Pancreas (tissue), 10 donors: ENCODE measurements around the gene LRIG1. TPM values are rescaled to one million over a fixed set of nuclear protein-coding genes. Genes with fewer than 3 reads are reported as not detected.

ENCODE experiments used
- ATAC-seq, 4 donors: fragments of 200-7000 bp; cut with Tn5 transposase; one replicate each; pipeline versions ENCODE4 v1.8.0 to v1.9.1; 2020; ENCODE audit warnings: mild to moderate bottlenecking in 4 of 4, moderate library complexity in 4 of 4
- DNase-seq, 6 donors: peaks; one replicate each; pipeline ENCODE4 v3.0.0-alpha.2; 2020
- FAIRE-seq: peaks from 2 replicates; lab custom pipeline; 2012; peaks lifted over from hg19 to GRCh38; lab: Jason Lieb, UNC
- H3K27ac ChIP-seq, 4 donors: fragments of 200-600 bp; sonication (generic); 1 replicate in 3 of 4; 2 replicates in 1 of 4; pipeline versions ENCODE4 v1.5.0 to v1.8.0; 2020
- H3K27me3 ChIP-seq, 4 donors: fragments of 200-600 bp; one replicate each; pipeline ENCODE4 v1.8.0; 2021
- H3K36me3 ChIP-seq, 3 donors: fragments of 200-600 bp; sonication (generic) in 1 of 3; one replicate each; pipeline versions ENCODE4 v1.5.0 to v1.8.0; 2020 to 2021
- H3K4me1 ChIP-seq, 3 donors: fragments of 200-600 bp; one replicate each; pipeline ENCODE4 v1.8.0; 2021
- H3K4me3 ChIP-seq, 4 donors: fragments of 200-600 bp; sonication (generic) in 2 of 4; one replicate each; pipeline versions ENCODE4 v1.5.0 to v1.8.0; 2020 to 2021
- H3K9me3 ChIP-seq, 4 donors: fragments of 200-600 bp; one replicate each; pipeline ENCODE4 v1.8.0; 2021
- WGBS, 2 donors: extraction: QIAGEN DNeasy Blood & Tissue Kit; methylation state at CpG; one replicate each; pipeline ENCODE4 v1.1.7; 2013; 5-methylcytosine and 5-hydroxymethylcytosine counted together
- intact Hi-C, 3 donors: fragments of 100-400 bp; cut with DNase I; formaldehyde crosslinking; loops; one replicate each; pipeline versions ENCODE4 v1.11.1 to v1.14.2; 2022
- polyA plus RNA-seq, 2 donors: library from polyadenylated mRNA; stranded (reverse); fragments of 200-250 nt; gene quantifications; one replicate each; pipeline ENCODE4 v1.2.3, GENCODE V29; 2013
- total RNA-seq, 6 donors: library from RNA; stranded (reverse); fragmentation: NEBNext Ultra II Directional in 4 of 6; extraction: Animal tissue kit (Norgen Biotek cat#: 25700) in 4 of 6; gene quantifications; one replicate each; pipeline versions ENCODE4 v1.2.1 to v1.2.4, GENCODE V29; 2021 to 2023
- TF ChIP-seq, protein P1 (sequence below), 4 donors: fragments of 200-600 bp; sonication (generic) in 3 of 4; IDR thresholded peaks; one replicate each; pipeline versions ENCODE4 v1.5.0 to v1.8.0; 2021; ENCODE audit warnings: antibody characterized with exemption in 4 of 4
- donor health status: healthy with polysubstance abuse.
- donor health status: DM: no; HTN: no; CAD: no; lungs with moderate emphysema.
- donor health status: DM: no; HTN: no; CAD: no.
- donor health status: control.
- donor health status: control.
- donor health status: Bipolar disorder and iron deficiency.
- donor health status: DM: yes; HTN: yes; CAD: no.
- donor health status: DM: no; HTN: no; CAD: no.
- donor health status: DM: no; HTN: no; CAD: no.
- donor health status: DM: yes; HTN: yes; CAD: no.

The LRIG1 gene
- total and polyA plus RNA-seq, 8 donors, result 32.7 to 104 (median 68.0) TPM

GRCh38 chr3:66407611-66408218, 93.1 kb downstream of the LRIG1 start:
- ATAC-seq (peak; percentile 63 to 89 (median 84)), DNase-seq (peak in 5 of 6 donors; percentile 62 to 91 (median 79)), FAIRE-seq (no peak)
- Histone ChIP-seq H3K9me3 (no peaks in the 10 kb centered on the region), H3K27me3 (no peaks in the 10 kb centered on the region), H3K36me3 (peaks cover 9 to 84% (median 46%) of the 10 kb centered on the region in 3 donors), H3K4me3 (no peak overlapping the region), H3K4me1 (peaks cover 3 to 16% (median 12%) of the 10 kb centered on the region in 3 donors), H3K27ac (no peak overlapping the region)
- TF ChIP-seq, protein P1, sequence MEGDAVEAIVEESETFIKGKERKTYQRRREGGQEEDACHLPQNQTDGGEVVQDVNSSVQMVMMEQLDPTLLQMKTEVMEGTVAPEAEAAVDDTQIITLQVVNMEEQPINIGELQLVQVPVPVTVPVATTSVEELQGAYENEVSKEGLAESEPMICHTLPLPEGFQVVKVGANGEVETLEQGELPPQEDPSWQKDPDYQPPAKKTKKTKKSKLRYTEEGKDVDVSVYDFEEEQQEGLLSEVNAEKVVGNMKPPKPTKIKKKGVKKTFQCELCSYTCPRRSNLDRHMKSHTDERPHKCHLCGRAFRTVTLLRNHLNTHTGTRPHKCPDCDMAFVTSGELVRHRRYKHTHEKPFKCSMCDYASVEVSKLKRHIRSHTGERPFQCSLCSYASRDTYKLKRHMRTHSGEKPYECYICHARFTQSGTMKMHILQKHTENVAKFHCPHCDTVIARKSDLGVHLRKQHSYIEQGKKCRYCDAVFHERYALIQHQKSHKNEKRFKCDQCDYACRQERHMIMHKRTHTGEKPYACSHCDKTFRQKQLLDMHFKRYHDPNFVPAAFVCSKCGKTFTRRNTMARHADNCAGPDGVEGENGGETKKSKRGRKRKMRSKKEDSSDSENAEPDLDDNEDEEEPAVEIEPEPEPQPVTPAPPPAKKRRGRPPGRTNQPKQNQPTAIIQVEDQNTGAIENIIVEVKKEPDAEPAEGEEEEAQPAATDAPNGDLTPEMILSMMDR (IDR thresholded peaks at IDR 0.05), result peak; percentile 81 to 92 (median 87)
- intact Hi-C loops, result loop anchor here in 2 of 3 donors (5.0 to 10.0 kb wide), 2 partner anchors 317 to 410 kb away; no protein-coding TSS in a partner anchor
- whole genome bisulfite sequencing, 2 donors, result 41 to 44% methylated on average over 14 of the region's 14 CpGs

DNA sequence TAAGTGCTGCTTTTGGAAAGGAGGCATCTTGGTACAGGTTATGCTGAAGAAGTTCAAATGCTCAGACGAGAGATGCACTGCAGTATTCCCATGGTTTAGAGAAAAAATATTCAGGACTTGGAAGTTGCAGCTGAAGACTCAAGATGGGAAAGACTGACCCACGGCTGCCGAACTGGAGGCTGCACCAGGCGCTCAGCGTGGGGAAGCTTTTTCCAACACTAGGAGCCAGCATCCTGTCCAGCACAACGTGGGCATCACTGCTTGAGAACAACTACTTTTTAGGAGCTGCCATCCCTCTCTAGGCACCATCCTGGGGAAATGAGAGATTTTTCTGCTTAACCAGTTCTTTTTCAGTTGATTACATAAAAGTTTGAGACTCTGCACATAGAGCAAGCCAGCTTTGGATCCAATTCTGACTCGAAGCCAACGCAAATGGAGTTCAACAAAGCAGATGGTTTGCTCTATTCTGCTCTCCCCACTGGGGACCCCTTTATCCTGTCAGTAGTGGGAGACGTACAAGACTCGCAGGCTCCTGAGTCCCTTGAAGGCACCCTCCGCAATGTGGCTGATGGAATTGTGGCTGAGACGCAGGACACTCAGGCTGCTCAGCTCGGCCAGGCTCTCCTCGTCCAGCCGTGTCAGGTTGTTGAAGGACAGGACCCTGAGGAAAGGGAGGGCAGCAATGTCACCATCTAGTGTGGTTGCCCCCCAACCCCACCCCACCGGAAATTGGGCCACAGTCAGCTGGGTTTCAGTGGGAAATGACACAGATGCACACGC, 93.8 kb downstream of the LRIG1 start:
- no peak for ATAC-seq
- WGBS, 2 donors, result 72 to 73% methylated on average over 17 of the region's 17 CpGs
- Histone ChIP-seq H3K4me1 (peaks cover 3 to 18% (median 17%) of the 10 kb centered on the region in 3 donors), H3K9me3 (no peaks in the 10 kb centered on the region), H3K27me3 (no peaks in the 10 kb centered on the region), H3K36me3 (peaks cover 2 to 77% (median 41%) of the 10 kb centered on the region in 3 donors), H3K27ac (no peak overlapping the region), H3K4me3 (no peak overlapping the region)
- intact Hi-C loops, result loop anchor here in 2 of 3 donors (5.0 to 10.0 kb wide), 2 partner anchors 318 to 410 kb away; no protein-coding TSS in a partner anchor
- TF ChIP-seq, protein P1 (IDR thresholded peaks at IDR 0.05), result no peak
- no peak for FAIRE-seq
- peak in 1 of 6 donors; percentile 45 for DNase-seq

DNA sequence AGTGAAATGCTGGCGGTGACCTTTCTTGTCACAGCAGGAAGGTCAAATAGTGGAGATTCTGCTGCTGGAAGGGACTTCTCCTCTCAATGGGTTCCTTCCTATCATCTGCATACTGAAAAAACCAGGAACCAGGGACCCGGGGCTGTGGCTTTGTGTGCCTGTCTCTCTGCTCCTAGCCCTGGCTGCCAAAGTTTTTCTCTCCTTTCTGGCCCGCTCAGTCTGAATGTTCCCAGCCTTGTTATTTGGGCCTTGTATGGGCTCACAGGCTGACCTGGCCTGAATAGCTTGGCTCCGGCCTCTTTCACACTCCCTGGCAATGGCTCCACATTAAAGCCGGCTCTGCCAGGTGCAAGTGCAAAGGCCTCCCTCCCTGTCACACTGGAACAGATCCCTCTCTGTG, 94.7 kb downstream of the LRIG1 start:
- TF ChIP-seq, protein P1 (IDR thresholded peaks at IDR 0.05), result no peak
- ATAC-seq, result no peak
- Histone ChIP-seq H3K36me3 (peaks cover 2 to 71% (median 37%) of the 10 kb centered on the region in 3 donors), H3K27ac (no peak overlapping the region), H3K4me3 (no peak overlapping the region), H3K9me3 (no peaks in the 10 kb centered on the region), H3K27me3 (no peaks in the 10 kb centered on the region), H3K4me1 (peaks cover 3 to 22% (median 21%) of the 10 kb centered on the region in 3 donors)
- intact Hi-C loops, result loop anchor here in 2 of 3 donors (5.0 to 10.0 kb wide), 2 partner anchors 319 to 411 kb away; no protein-coding TSS in a partner anchor
- DNase-seq, result peak in 1 of 6 donors; percentile 30
- no peak for FAIRE-seq
- WGBS, 2 donors, result 61 to 66% methylated on average over 5 of the region's 5 CpGs

- TF ChIP-seq, protein P1 (IDR thresholded peaks at IDR 0.05), result no peak
- Histone ChIP-seq H3K4me1 (peaks cover 3 to 27% (median 23%) of the 10 kb centered on the region in 3 donors), H3K4me3 (no peak overlapping the region), H3K36me3 (peaks cover 2 to 66% (median 32%) of the 10 kb centered on the region in 3 donors), H3K27ac (no peak overlapping the region), H3K9me3 (no peaks in the 10 kb centered on the region), H3K27me3 (no peaks in the 10 kb centered on the region)
- FAIRE-seq (no peak), ATAC-seq (no peak), DNase-seq (peak in 1 of 6 donors; percentile 56)
- WGBS, 2 donors, result 78 to 89% methylated on average over 11 of the region's 11 CpGs
- intact Hi-C loops, result loop anchor here in 2 of 3 donors (5.0 to 10.0 kb wide), 2 partner anchors 319 to 412 kb away; no protein-coding TSS in a partner anchor
These were observed 95.1 kb downstream of the LRIG1 start for GRCh38 chr3:66405701-66406091.
